ENCODE results near the gene KLHL1.

GRCh38 chr13:69681722-69682121 lies 426.5 kb downstream of the KLHL1 start:
- no peak for TF ChIP-seq POLR2A (IDR thresholded peaks at IDR 0.05)
- TF ChIP-seq CTCF (IDR thresholded peaks at IDR 0.05) = no peak

All from vagina (tissue), 2 donors.